SW 1271 (cell line): ENCODE measurements around the gene DNAH14.

ENCODE experiments used
- DNase-seq, 2 experiments: peaks; one replicate each; lab custom pipeline; 2025; lab: John Stamatoyannopoulos, UW

DNAH14 gene

GRCh38 chr1:225406976-225407725, 477.7 kb downstream of the DNAH14 start:
- DNase-seq: no peak

GRCh38 chr1:225407755-225408154, 478.3 kb downstream of the DNAH14 start:
- no peak for DNase-seq

- no peak for DNase-seq
Observed at GRCh38 chr1:225408249-225408648, 478.8 kb downstream of the DNAH14 start.

- no peak for DNase-seq
Observed at GRCh38 chr1:225409051-225409450, 479.6 kb downstream of the DNAH14 start.

GRCh38 chr1:225410036-225410435, 480.6 kb downstream of the DNAH14 start:
- no peak for DNase-seq

- no peak for DNase-seq
Observed at GRCh38 chr1:225412321-225412720, 482.8 kb downstream of the DNAH14 start.

GRCh38 chr1:225412803-225413351, 483.4 kb downstream of the DNAH14 start:
- no peak for DNase-seq

- no peak for DNase-seq
Observed at GRCh38 chr1:225413708-225414375, 484.4 kb downstream of the DNAH14 start.

- DNase-seq: no peak
Observed at GRCh38 chr1:225415307-225415706, 485.8 kb downstream of the DNAH14 start.

GRCh38 chr1:225415967-225416745, 486.7 kb downstream of the DNAH14 start:
- no peak for DNase-seq

- no peak for DNase-seq
Observed at GRCh38 chr1:225418059-225418458, 488.6 kb downstream of the DNAH14 start.

- no peak for DNase-seq
Observed at GRCh38 chr1:225418598-225418997, 489.1 kb downstream of the DNAH14 start.

GRCh38 chr1:225422031-225422605, 492.6 kb downstream of the DNAH14 start:
- no peak for DNase-seq

GRCh38 chr1:225422795-225423517, 493.5 kb downstream of the DNAH14 start:
- no peak for DNase-seq

GRCh38 chr1:225423518-225423855, 494.0 kb downstream of the DNAH14 start:
- no peak for DNase-seq

GRCh38 chr1:225424562-225425200, 495.2 kb downstream of the DNAH14 start:
- no peak for DNase-seq

- DNase-seq: no peak
Observed at GRCh38 chr1:225425201-225425786, 495.8 kb downstream of the DNAH14 start.

GRCh38 chr1:225426395-225427234, 497.1 kb downstream of the DNAH14 start:
- DNase-seq: no peak

GRCh38 chr1:225427235-225428067, 498.0 kb downstream of the DNAH14 start, which contains the start of gene LBR:
TSS of gene LBR (minus strand) at chr1:225428038. CDS start at chr1:225424075, 3,963 bp downstream.
- DNase-seq: no peak
